ENCODE measurements around the gene ATXN7L3.
"Not testable (repeated sequence)": the region's sequence is repeated elsewhere in the genome, so short reads cannot be mapped to it uniquely, and the experiment has no call there.

The ATXN7L3 gene

DNA sequence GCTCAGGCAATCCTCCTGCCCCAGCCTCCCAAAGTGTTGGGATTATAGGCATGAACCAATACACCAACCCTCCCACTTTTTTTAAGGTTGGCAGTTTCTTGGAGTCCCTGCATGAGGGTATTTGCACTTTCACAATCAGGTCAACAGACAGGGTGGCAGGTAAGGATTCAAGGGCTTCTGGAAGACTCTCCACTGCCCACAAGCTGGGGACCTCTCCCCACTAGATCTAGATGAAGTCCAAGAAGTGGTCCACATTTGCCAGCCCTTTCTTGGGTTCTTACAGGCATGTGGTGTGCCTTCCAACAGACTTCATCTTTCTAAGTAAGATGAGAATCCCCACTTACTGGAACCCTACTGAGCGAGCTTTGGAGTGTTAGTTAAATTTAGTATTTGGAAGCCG lies 25.3 kb downstream of the ATXN7L3 start:
- no peak for DNase-seq

DNA sequence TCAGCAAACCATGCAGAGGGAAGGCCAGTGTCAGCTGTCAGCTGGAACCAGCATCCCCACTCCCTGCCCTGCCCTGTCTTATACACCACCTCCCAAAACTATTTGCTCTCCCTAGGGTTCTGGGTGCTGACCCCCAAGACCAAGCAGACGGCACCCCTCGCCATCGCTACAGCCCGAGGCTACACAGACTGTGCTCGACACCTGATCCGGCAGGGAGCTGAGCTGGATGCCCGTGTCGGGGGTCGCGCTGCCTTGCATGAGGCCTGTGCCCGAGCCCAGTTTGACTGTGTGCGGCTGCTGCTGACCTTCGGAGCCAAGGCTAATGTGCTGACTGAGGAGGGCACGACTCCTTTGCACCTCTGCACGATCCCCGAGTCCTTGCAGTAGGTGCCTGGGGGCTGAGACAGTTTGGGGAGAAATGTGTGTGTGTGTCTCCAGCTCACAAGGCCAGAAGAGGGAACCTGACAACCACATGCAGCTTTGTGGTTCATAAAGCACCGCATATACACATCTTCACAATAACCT lies 27.7 kb downstream of the ATXN7L3 start:
- no peak for DNase-seq

GRCh38 chr17:44170499-44171201 lies 29.0 kb downstream of the ATXN7L3 start, which contains the start of gene ASB16:
Gene ASB16, plus strand, starts transcription at chr17:44170704. Its CDS starts 86 bp downstream, at chr17:44170790.
- DNase-seq: no peak

DNA sequence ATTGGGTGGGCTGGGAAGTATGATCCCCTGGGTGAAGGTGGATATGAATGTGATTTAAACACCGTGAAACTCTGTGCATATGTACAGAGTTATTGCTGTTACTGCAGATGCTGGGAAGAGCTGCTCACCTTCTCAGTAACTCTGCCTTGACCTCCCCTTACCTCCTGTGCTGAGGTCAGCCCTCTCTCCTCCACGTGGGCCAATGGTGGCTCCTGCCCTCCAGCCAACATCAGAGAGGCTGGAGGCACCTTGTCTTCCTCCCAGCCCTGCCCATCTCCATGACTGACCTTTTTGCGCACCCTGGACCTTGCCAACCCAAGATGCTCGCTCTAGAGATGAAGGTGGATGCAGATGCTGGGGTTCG lies 29.6 kb downstream of the ATXN7L3 start:
- no peak for DNase-seq

- DNase-seq: no peak
Measured at GRCh38 chr17:44167181-44167861, 32.4 kb downstream of the ATXN7L3 start.

DNA sequence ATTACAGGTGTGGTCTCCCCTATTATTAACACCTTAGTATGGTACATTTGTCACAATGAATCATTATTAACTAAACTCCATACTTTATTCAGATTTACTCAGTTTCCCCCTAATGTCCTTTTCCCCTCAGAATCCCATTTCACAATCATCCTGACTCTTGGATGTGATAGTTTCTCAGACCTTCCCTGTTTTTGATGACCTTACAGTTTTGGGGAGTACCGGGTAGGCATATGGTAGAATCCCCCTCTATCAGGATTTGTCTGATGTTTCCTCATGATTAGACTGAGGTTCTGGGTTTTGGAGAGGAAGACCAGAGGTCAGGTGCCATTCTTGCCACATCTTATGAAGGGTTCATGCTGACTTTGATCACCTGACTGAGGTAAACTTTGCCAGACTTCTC lies 35.2 kb downstream of the ATXN7L3 start:
- DNase-seq: no peak

- peak; percentile 29 for DNase-seq
Measured at GRCh38 chr17:44159519-44160210, 40.0 kb downstream of the ATXN7L3 start.

DNA sequence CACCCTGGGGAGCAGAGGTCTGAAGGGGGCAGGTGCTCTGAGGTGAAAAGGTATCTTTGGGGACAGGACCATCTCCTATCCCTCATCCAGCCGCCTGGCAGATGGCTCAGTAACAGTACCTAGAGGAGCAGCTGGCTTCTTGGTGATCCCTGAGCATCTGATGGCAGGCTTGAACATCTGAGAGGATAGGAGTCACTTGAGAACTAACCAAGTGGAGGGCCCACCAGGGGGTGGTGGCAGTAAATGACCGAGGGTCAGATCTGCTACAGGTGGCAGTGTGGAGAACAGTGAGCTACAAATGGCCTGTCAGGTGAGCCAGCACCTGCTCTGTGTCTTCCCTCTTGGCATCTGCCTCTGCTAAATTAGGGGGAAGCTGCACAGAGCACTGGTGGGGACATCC lies 44.2 kb downstream of the ATXN7L3 start:
- no peak for DNase-seq

GRCh38 chr17:44152875-44153274 lies 46.8 kb downstream of the ATXN7L3 start:
- DNase-seq: no peak

- DNase-seq: no peak
Measured at GRCh38 chr17:44149750-44150329, 49.8 kb downstream of the ATXN7L3 start.

GRCh38 chr17:44149066-44149465 lies 50.6 kb downstream of the ATXN7L3 start:
- not testable (repeated sequence) for DNase-seq

GRCh38 chr17:44147812-44148211 lies 51.9 kb downstream of the ATXN7L3 start:
- no peak for DNase-seq

GRCh38 chr17:44146375-44147346 lies 53.0 kb downstream of the ATXN7L3 start:
- no peak for DNase-seq

DNA sequence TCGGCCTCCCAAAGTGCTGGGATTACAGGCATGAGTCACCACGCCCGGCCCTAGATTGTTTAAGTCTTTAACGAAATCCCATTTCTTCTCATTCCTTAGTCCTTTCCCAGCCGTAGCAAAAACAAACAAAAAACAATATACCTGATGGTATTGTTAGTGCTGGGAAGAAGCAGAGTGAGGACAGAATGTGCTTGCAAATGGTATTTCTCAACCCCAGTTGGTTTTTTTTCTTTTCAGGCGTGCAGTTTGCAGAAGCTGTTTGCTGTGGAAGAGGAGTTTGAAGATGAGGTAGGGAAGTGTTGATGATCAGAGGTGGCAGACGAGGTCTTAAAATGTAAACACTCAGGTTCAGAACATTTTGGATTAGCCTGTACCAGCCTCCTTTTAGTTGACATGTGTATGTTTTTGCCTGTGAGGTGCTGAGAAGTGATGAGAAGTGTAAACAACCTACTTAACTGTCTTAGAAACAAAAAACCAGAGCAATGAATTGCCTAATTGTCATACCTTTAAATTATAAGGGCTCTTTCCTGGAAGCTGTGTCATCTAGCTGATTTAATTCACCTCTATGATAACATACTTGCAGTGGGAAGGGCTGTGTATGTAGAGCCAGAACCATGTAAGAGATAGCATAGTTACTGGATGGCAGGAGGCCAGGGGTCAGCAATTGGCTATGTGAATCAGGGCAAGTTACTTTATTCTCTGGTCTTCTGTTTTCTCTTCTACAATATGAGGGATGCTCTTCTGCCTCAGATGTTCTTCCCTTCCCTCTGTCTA lies 54.5 kb downstream of the ATXN7L3 start:
- DNase-seq: no peak

GRCh38 chr17:44143921-44144320 lies 55.8 kb downstream of the ATXN7L3 start:
- DNase-seq: not testable (repeated sequence)

Data from CD4-positive, alpha-beta T cell treated with Interleukin-15 for 1 hour (primary cell).